NCI-H2081 treated with DMSO at 0.1 percent for 48 hours (cell line): ENCODE measurements around the gene NIFK.

Source experiments
- DNase-seq: peaks from one replicate; lab custom pipeline; 2025; lab: John Stamatoyannopoulos, UW

NIFK gene

GRCh38 chr2:121736462-121737336 is at the start of gene NIFK:
Gene NIFK, minus strand, starts transcription at chr2:121736875. Its CDS starts 25 bp downstream, at chr2:121736850.
- peak; percentile 73 for DNase-seq

GRCh38 chr2:121783180-121783579 is 46.5 kb upstream of the NIFK start:
- DNase-seq: no peak

GRCh38 chr2:121778741-121779487 is 42.2 kb upstream of the NIFK start:
- no peak for DNase-seq

GRCh38 chr2:121777699-121778058 is 41.0 kb upstream of the NIFK start:
- no peak for DNase-seq

- DNase-seq: no peak
Measured at GRCh38 chr2:121776885-121777698, 40.4 kb upstream of the NIFK start.

GRCh38 chr2:121776361-121776760 is 39.7 kb upstream of the NIFK start:
- DNase-seq: no peak

GRCh38 chr2:121774235-121774634 is 37.6 kb upstream of the NIFK start:
- DNase-seq: no peak

GRCh38 chr2:121771976-121772742 is 35.5 kb upstream of the NIFK start:
- no peak for DNase-seq

- DNase-seq: no peak
Measured at GRCh38 chr2:121768143-121768755, 31.6 kb upstream of the NIFK start.

GRCh38 chr2:121766624-121767023 is 29.9 kb upstream of the NIFK start:
- no peak for DNase-seq

GRCh38 chr2:121764681-121765228 is 28.1 kb upstream of the NIFK start:
- no peak for DNase-seq

GRCh38 chr2:121755237-121756111 is 18.8 kb upstream of the NIFK start, which contains the start of gene TSN:
Gene TSN, plus strand, starts transcription at chr2:121755651. Its CDS starts 129 bp downstream, at chr2:121755780.
- DNase-seq: peak; percentile 90

GRCh38 chr2:121754851-121755236 is 18.2 kb upstream of the NIFK start:
- DNase-seq: no peak

- DNase-seq: no peak
Measured at GRCh38 chr2:121748202-121748601, 11.5 kb upstream of the NIFK start.

GRCh38 chr2:121746071-121746578 is 9.4 kb upstream of the NIFK start:
- DNase-seq: no peak

- DNase-seq: no peak
Measured at GRCh38 chr2:121741450-121741849, 4.8 kb upstream of the NIFK start.

- DNase-seq: no peak
Measured at GRCh38 chr2:121740973-121741372, 4.3 kb upstream of the NIFK start.

- DNase-seq: no peak
Measured at GRCh38 chr2:121736140-121736461, 574 bp downstream of the NIFK start.

GRCh38 chr2:121735518-121736074 is 1.1 kb downstream of the NIFK start:
- DNase-seq: no peak
